ENCODE data around the gene ZSCAN10.

- TF ChIP-seq CTCF (IDR thresholded peaks at IDR 0.05; ENCODE audit: insufficient read depth, low read length) (no peak), POLR2AphosphoS5 (IDR thresholded peaks at IDR 0.05; ENCODE audit: low read depth) (peak; percentile 77; the same call in 1 of the 2 replicates), SPI1 (IDR thresholded peaks at IDR 0.05; ENCODE audit: borderline replicate concordance, low read depth) (peak; percentile 63; the same call in 1 of the 2 replicates)
- TF ChIP-seq, protein P1, sequence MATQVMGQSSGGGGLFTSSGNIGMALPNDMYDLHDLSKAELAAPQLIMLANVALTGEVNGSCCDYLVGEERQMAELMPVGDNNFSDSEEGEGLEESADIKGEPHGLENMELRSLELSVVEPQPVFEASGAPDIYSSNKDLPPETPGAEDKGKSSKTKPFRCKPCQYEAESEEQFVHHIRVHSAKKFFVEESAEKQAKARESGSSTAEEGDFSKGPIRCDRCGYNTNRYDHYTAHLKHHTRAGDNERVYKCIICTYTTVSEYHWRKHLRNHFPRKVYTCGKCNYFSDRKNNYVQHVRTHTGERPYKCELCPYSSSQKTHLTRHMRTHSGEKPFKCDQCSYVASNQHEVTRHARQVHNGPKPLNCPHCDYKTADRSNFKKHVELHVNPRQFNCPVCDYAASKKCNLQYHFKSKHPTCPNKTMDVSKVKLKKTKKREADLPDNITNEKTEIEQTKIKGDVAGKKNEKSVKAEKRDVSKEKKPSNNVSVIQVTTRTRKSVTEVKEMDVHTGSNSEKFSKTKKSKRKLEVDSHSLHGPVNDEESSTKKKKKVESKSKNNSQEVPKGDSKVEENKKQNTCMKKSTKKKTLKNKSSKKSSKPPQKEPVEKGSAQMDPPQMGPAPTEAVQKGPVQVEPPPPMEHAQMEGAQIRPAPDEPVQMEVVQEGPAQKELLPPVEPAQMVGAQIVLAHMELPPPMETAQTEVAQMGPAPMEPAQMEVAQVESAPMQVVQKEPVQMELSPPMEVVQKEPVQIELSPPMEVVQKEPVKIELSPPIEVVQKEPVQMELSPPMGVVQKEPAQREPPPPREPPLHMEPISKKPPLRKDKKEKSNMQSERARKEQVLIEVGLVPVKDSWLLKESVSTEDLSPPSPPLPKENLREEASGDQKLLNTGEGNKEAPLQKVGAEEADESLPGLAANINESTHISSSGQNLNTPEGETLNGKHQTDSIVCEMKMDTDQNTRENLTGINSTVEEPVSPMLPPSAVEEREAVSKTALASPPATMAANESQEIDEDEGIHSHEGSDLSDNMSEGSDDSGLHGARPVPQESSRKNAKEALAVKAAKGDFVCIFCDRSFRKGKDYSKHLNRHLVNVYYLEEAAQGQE (IDR thresholded peaks at IDR 0.05; ENCODE audit: insufficient replicate concordance, low read depth): no peak
Observed at GRCh38 chr16:3134338-3135125, 35.4 kb upstream of the ZSCAN10 start, which contains the start of gene ZNF213.
